HK-2 (cell line): ENCODE measurements around the gene PIGW.
"Not testable (repeated sequence)": the region's sequence is repeated elsewhere in the genome, so short reads cannot be mapped to it uniquely, and the experiment has no call there.

Source experiments
- DNase-seq: peaks from one replicate; pipeline ENCODE4 v3.0.0-alpha.2; 2018; ENCODE audit not compliant: unreplicated experiment

Gene PIGW

GRCh38 chr17:36508439-36508838 lies 26.3 kb upstream of the PIGW start:
- not testable (repeated sequence) for DNase-seq

- DNase-seq: no peak
These were observed 25.4 kb upstream of the PIGW start for GRCh38 chr17:36509272-36509985.

DNA sequence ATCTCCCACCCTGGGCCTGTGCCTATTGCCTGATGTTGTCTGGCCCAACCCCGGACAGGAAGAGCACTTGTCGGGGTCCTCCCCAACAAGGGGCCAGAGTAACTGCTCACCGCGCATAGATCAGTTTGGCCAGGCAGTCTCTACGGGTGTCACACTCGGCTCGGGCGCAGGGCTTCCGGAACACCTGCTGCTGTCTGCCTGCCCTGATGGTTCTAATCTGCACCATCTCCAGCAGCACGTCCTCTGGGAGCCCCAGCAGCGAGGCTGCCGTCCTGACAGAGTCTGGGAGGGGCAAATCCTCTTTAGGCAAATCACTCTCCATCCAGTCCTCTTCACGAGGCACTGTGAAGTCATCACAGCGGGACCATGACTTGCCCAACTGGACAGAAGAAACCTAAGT lies 24.2 kb upstream of the PIGW start:
- DNase-seq: no peak

- no peak for DNase-seq
These were observed 23.6 kb upstream of the PIGW start for GRCh38 chr17:36511216-36511615.

GRCh38 chr17:36512641-36513040 lies 22.1 kb upstream of the PIGW start:
- no peak for DNase-seq

DNA sequence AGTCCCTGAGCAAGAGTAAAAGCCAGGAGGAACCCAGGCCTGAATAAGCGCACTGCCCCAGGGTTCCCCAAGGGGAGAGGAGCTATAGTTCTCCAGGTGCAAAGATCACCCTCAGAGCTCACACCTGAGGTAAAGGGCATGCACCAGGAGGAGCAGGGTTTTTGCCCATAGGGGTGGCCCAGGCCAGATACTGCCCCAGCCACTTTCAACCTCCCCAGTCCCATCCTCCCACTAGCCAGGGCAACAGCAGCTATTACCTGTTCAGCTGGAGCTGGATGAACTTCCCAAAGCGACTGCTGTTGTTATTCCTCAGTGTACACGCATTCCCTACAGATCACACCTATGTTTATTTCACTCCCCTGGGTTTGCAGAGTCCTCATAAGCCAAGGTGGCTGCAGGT lies 19.9 kb upstream of the PIGW start:
- DNase-seq: no peak

DNA sequence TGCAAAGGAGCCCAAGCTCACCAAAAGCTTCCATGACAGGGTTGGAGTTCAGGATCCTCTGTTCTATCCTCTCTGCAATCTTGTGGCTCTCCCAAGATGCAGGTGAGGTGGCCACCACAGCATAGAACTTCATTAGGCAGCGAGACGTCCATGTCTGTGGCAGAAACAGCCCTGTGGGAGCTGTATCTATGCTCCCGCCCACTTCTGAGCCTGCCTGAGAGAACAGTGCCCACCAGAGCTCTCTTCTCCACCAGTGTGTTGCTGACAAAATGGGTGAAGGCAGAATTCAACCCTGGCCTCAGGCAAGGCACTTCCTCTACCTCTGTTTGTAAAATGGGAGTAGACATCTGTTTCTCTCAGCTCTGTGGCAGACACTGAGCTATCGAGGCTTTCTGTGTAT lies 18.9 kb upstream of the PIGW start:
- DNase-seq: no peak

- no peak for DNase-seq
These were observed 11.7 kb upstream of the PIGW start for GRCh38 chr17:36523113-36523512.

DNA sequence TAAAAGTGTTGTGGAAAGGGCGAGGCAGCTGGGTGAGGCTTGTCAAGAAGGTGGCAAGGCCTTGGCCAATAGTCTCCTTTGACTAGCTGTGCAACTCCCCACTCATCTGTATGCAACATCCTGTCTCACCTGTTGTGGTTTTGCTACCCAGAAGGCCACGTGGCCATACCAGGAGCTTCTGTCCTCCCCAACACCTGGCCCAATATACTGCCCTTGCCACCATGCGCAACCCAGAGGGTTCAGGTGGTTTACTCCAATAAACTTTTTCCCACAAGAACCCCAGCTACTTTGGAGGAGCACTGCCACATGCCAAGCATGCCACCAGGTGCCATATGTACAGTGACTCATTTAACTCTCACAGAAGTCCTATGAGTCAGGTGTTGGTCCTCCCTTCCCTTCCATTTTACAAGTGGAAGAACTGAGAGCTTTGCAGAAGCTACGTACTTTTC lies 10.3 kb upstream of the PIGW start:
- DNase-seq: no peak

DNA sequence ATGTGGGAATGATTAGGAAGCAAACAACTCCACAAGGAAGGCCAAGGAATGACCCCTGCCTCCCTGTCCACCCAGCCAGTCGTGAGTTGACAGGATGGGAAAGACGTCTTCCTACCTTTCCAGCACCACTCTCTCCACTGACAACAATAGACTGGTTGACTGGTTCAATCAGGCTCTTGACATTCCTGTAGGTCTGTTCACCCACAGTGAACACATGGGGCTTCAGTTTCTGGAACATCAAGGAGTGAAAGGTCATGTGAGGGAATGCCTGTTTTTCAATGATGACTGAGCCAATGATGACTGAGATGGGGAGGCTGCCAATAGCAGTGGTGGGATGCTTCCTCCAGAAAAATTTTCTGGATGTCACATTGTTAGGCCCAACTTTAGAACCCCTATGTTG lies 9.7 kb upstream of the PIGW start:
- DNase-seq: no peak

DNA sequence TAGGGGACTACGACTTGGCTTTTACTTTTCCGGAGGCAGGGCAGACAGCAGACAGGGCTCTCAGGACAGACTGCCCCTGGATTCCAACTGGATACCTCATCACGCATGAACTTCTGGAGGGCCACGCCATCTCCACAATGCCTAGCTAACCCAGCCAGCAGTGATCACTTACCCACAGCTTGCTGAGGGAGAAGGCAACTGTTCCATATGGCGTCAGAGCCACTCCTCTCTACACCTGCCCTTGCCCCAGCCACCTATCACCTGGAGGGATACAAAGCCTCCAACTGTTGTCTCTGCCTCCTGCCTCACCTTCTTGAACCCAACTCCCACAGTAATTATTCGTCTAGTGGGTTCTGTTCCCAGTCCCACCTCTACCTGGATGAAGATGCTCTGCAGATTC lies 8.9 kb upstream of the PIGW start:
- no peak for DNase-seq

DNA sequence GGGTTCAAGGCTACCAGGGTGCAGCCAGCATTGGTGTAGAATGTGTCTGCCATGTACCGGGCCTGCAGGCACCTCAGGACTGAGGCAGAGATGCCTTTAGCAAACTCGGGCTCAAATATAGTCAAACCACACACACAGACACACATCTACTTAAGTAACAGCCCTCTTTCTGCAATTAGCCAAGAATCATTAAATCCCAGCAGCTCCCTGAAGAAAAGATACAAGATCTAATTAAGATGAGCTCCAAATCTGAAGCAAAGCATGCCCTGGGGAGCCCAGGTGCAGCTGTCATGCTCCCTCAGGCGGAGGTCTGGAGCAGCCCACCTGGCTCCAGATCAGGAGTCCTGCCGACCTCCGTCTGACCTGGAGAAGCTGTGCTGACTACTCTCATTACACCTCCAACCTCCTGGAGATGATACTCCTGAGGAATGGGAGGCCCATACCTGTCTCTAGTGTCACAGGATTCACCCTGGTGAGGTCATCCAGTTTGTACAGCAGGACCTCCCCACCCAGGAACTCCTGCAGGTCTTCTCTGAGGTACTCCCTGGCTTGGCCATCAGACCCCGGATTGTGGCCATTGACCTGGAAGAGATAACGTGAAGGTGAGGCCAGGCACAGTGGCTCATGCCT lies 7.1 kb upstream of the PIGW start:
- DNase-seq: no peak

DNA sequence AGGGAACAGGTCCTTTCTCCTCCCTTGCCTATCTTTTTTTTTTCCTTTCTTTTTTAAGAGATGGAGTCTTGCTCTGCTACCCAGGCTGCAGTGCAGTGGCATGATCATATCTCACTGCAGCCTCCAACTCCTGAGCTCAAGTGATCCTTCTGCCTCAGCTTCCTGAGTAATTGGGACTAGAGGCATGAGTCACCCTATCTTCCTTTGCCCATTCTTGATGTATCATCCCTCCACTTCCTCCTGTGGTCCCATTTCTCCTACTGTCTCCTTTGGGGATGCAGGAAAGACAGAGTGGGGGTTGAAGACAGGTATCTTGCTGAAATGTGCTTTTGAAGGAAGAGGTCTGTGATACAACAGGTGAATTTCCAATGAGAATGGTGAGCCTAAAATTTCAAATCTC lies 5.7 kb upstream of the PIGW start:
- DNase-seq: no peak

GRCh38 chr17:36532435-36532975 lies 2.3 kb upstream of the PIGW start:
- no peak for DNase-seq

DNA sequence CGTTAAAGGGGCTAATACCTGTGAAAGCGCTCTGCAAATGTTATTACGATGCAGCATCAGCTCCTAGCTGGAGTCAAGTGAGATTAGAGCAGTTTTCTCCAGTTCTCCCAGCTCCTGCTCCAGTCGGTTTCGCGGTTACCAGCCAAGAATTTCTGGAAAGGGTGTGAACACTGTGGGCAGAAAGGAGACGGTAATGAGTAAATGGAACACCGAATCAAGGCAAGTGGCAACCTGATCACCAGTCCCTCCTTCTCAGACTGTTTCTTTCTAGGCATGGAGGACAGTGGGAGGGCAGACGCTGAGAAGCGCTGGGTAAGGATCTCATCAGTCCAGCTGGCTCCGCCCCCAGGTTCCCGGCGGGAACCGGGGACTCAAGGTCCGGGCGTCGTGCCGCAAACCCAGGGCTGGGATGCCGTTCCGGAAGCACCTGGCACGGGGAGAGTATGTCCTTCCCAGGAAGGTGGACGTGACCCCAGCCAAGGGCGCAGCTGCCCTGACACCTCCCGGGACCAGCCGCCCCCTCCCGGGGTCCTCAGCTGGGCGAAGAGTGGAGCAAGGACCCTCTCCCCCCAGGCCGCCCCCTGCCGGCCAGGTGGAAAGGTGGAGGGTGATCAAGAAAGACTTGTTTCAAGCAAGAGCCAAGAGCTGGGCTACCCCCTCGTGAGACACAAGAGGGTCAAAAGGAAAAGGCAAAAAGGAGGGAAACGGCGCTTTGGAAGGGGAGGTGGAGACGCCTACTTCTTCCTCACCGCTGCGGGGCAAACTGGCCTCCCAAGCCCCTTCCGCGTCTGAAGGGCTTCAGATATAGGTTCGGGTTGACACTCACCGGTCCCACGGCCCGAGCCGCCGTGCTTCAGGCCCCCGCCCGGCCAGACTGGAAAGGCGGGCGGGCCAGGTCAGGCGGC lies 600 bp upstream of the PIGW start:
- peak; percentile 78 for DNase-seq

- no peak for DNase-seq
These were observed 888 bp downstream of the PIGW start for GRCh38 chr17:36535669-36536081.

GRCh38 chr17:36540696-36541095 lies 5.9 kb downstream of the PIGW start:
- no peak for DNase-seq

- DNase-seq: no peak
These were observed 8.0 kb downstream of the PIGW start for GRCh38 chr17:36542755-36543154.

DNA sequence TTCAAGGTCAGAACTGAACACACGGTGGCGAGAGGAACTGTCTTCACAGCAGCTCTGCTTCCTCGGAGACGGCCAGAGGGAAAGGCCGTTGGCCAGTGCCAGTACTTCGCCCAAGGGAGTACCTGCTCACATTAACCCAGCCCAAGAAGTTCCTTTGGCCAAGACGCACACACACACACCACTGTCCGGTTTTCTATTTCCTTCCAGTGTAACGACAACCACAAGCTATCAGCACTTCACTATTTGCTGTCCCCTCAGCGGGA lies 9.2 kb downstream of the PIGW start:
- peak; percentile 56 for DNase-seq

DNA sequence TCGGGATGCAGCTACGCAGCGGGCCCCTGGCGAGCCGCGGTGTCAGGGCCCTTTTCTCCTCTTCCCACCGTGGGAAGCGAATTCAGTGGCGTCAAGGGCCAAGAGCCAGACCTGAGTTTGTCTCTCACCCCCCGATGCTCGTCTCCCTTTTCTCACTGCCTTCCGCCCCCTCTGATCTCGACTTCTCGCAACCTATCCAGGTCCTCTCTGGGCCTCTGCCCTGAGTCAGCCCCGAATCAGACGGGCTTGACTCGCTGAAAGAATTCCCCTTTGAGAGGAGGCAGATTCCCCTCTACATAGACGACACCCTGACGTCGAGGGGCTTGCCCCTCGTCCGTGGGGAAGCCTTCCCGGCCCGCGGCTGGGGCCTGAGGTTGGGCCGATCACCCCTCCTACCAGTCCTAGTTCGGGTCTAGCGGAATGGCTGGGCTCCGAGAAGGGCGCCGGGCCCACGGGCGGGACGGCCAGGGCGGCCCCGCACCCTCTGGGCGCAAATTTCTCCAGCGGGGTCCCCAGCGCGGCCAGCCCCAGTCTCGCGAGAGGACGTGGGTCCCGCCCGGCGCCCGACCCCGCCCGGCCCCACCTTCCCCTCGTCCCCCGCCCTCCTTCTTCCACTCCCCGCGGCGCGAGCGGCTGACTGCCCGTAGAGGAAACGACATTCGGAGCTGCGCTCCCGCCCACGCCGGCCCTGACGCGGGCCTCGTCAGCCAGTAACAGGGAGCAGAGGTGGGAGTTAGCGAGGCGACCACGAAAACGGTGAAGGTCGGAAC lies 9.7 kb downstream of the PIGW start, which contains the start of gene GGNBP2:
TSS of gene GGNBP2 (plus strand) at position 613 of the 770 bp plus-strand sequence. CDS start 806 bp downstream, outside the sequence.
- DNase-seq: peak; percentile 95

DNA sequence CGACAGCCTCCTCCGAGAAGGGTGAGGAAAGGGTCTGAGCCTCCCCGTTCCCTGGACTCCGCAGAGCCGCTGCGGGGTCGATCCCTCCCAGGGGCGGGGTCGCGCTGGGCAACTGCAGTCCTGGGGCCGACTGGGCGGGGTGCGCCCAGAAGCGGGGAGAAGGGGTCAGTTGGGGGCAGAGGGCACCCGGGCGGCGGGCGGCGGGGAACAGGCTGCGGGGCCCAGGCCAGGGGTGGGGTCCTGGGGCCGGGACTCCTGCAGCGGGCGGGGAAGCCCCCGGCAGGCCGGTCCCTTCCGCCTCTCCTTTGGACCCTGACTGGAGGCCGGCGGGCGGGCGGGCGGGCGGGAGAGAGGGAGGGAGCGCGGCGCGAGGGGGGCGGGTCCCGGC lies 10.3 kb downstream of the PIGW start:
- no peak for DNase-seq
